ENCODE measurements around the gene ITGB5. TPM values are rescaled to one million over a fixed set of nuclear protein-coding genes. Genes with fewer than 3 reads are reported as not detected.

ITGB5 gene
- total and polyA plus RNA-seq, 2 donors, result 9.6 to 16.9 TPM

GRCh38 chr3:124903896-124904834 lies 17.0 kb upstream of the ITGB5 start:
- no peak overlapping the region for H3K27ac ChIP-seq (ENCODE audit: low read depth in 1 of 2, low read length in 1 of 2)
- no peak for DNase-seq (ENCODE audit: low read depth in 6 of 9, low spot score in 9 of 9)
- 88% methylated on average over 1 of the region's 1 CpG for WGBS
- H3K4me1 ChIP-seq (ENCODE audit: control insufficient read depth in 2 of 2, insufficient read depth in 2 of 2, low read length in 2 of 2), result no peaks in the 10 kb centered on the region
- no peaks in the 10 kb centered on the region for H3K9me3 ChIP-seq (ENCODE audit: control insufficient read depth in 2 of 2, insufficient read depth in 1 of 2, low read length in 1 of 2)
- no peak overlapping the region for H3K4me3 ChIP-seq (ENCODE audit: low read length in 2 of 2)
- peaks cover 0 to 2% of the 10 kb centered on the region in 2 donors for H3K27me3 ChIP-seq (ENCODE audit: control insufficient read depth in 2 of 2, insufficient read depth in 1 of 2, low read length in 1 of 2)
- no peaks in the 10 kb centered on the region for H3K36me3 ChIP-seq (ENCODE audit: control insufficient read depth in 2 of 2, insufficient read depth in 2 of 2, low read length in 1 of 2)

DNA sequence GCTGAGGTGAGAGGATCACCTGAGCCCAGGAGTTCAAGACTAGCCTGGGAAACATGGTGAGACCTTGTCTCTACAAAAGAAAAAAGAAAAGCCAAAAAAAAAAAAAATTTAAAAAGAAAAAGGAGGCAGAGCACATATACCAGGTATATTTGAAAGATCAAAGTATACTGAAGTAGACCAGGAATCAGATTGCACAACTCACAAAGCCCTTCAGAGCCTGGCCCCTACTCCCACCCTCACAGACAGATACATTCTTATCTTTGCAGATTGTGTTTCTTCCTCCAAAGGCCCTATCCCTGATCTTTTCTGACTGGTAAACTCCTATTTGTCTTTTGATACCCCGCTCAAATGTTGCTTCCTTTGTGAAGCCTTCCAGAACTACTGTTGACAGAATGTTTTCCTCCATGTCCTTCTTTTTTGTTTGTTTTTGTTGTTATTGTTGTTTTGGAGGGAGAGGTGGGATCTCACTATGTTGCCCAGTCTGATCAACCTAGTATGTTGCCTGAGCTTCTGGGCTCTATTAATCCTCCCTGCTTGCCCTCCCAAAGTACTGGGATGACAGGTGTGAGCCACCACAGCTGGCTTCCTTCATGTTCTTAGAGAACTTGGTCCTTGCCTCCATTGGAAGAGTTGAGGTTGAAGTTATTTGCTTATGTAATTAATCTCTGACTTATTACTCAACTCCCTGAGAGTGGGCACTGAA lies 9.8 kb upstream of the ITGB5 start:
- Histone ChIP-seq H3K9me3 (ENCODE audit: control insufficient read depth in 2 of 2, insufficient read depth in 1 of 2, low read length in 1 of 2) (no peaks in the 10 kb centered on the region), H3K36me3 (ENCODE audit: control insufficient read depth in 2 of 2, insufficient read depth in 2 of 2, low read length in 1 of 2) (no peaks in the 10 kb centered on the region), H3K4me3 (ENCODE audit: low read length in 2 of 2) (no peak overlapping the region), H3K27me3 (ENCODE audit: control insufficient read depth in 2 of 2, insufficient read depth in 1 of 2, low read length in 1 of 2) (no peaks in the 10 kb centered on the region), H3K4me1 (ENCODE audit: control insufficient read depth in 2 of 2, insufficient read depth in 2 of 2, low read length in 2 of 2) (no peaks in the 10 kb centered on the region), H3K27ac (ENCODE audit: low read depth in 1 of 2, low read length in 1 of 2) (no peak overlapping the region)
- 97% methylated on average over 1 of the region's 1 CpG for WGBS
- DNase-seq (ENCODE audit: low read depth in 6 of 9, low spot score in 9 of 9), result no peak

GRCh38 chr3:124895756-124896155 lies 8.6 kb upstream of the ITGB5 start:
- Histone ChIP-seq H3K9me3 (ENCODE audit: control insufficient read depth in 2 of 2, insufficient read depth in 1 of 2, low read length in 1 of 2) (no peaks in the 10 kb centered on the region), H3K4me3 (ENCODE audit: low read length in 2 of 2) (no peak overlapping the region), H3K27ac (ENCODE audit: low read depth in 1 of 2, low read length in 1 of 2) (peak overlapping the region in 1 of 2 donors; percentile 46), H3K36me3 (ENCODE audit: control insufficient read depth in 2 of 2, insufficient read depth in 2 of 2, low read length in 1 of 2) (no peaks in the 10 kb centered on the region), H3K4me1 (ENCODE audit: control insufficient read depth in 2 of 2, insufficient read depth in 2 of 2, low read length in 2 of 2) (no peaks in the 10 kb centered on the region), H3K27me3 (ENCODE audit: control insufficient read depth in 2 of 2, insufficient read depth in 1 of 2, low read length in 1 of 2) (peaks cover 0 to 4% of the 10 kb centered on the region in 2 donors)
- 92% methylated on average over 7 of the region's 7 CpGs for WGBS
- no peak for DNase-seq (ENCODE audit: low read depth in 6 of 9, low spot score in 9 of 9)

DNA sequence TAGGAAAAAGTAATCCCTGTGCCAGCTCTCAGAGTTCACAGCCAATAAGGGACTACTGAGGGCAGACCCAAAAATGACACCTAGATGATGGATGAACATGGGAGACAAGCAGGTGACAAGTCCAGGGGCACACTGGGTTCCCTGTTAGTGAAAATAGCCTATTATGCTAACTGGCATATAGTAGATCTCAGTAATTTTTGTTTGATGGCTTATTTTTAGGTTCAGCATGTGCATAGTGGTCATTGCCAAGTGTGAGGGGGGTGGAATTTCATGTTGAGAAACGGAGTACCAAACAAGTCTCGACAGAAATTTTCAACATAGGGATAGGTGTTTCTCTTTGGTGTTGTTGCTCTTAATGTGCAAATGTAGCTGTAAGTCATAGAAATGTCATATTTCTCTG lies 6.4 kb upstream of the ITGB5 start:
- H3K36me3 ChIP-seq (ENCODE audit: control insufficient read depth in 2 of 2, insufficient read depth in 2 of 2, low read length in 1 of 2), result no peaks in the 10 kb centered on the region
- H3K27ac ChIP-seq (ENCODE audit: low read depth in 1 of 2, low read length in 1 of 2), result peak overlapping the region in 1 of 2 donors; percentile 15
- no peak overlapping the region for H3K4me3 ChIP-seq (ENCODE audit: low read length in 2 of 2)
- no peak for DNase-seq (ENCODE audit: low read depth in 6 of 9, low spot score in 9 of 9)
- H3K9me3 ChIP-seq (ENCODE audit: control insufficient read depth in 2 of 2, insufficient read depth in 1 of 2, low read length in 1 of 2), result no peaks in the 10 kb centered on the region
- WGBS, result 95% methylated on average over 2 of the region's 2 CpGs
- H3K27me3 ChIP-seq (ENCODE audit: control insufficient read depth in 2 of 2, insufficient read depth in 1 of 2, low read length in 1 of 2), result peaks cover 3 to 23% of the 10 kb centered on the region in 2 donors
- H3K4me1 ChIP-seq (ENCODE audit: control insufficient read depth in 2 of 2, insufficient read depth in 2 of 2, low read length in 2 of 2), result no peaks in the 10 kb centered on the region

DNA sequence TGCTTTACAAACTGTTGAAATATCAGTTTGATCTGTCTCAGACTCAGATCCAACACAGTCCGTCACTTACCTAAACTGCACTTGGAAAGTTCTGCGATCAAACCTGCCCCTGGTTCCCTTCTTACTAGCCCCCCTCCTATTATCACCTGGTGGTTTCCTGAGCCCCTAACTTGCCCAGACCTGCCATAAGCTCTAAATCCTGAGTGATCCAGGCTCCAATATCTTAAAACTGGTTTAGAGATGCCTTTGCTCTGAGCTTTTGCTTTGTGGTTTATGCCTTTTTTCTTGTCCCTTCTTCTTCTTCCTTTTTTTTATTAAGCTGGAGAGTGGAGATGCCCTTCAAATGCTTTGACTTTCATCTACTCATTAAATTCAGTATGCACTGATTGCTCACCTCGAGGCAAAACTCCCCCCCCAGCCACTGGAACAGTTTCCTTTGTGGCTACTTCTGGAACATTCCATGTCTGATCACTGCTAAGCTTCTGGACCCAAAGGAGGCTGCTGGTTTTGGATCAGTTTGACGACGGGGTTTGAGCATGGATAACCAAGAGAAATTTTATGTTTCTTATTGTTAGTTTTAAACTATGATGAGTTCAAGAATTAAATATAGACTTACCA lies 3.5 kb upstream of the ITGB5 start:
- no peak for DNase-seq (ENCODE audit: low read depth in 6 of 9, low spot score in 9 of 9)
- Histone ChIP-seq H3K27me3 (ENCODE audit: control insufficient read depth in 2 of 2, insufficient read depth in 1 of 2, low read length in 1 of 2) (peaks cover 27 to 50% of the 10 kb centered on the region in 2 donors), H3K4me3 (ENCODE audit: low read length in 2 of 2) (no peak overlapping the region), H3K4me1 (ENCODE audit: control insufficient read depth in 2 of 2, insufficient read depth in 2 of 2, low read length in 2 of 2) (peaks cover 7% of the 10 kb centered on the region in 2 donors), H3K27ac (ENCODE audit: low read depth in 1 of 2, low read length in 1 of 2) (peak overlapping the region; percentile 52 to 57), H3K36me3 (ENCODE audit: control insufficient read depth in 2 of 2, insufficient read depth in 2 of 2, low read length in 1 of 2) (no peaks in the 10 kb centered on the region), H3K9me3 (ENCODE audit: control insufficient read depth in 2 of 2, insufficient read depth in 1 of 2, low read length in 1 of 2) (no peaks in the 10 kb centered on the region)
- 83% methylated on average over 5 of the region's 5 CpGs for WGBS

DNA sequence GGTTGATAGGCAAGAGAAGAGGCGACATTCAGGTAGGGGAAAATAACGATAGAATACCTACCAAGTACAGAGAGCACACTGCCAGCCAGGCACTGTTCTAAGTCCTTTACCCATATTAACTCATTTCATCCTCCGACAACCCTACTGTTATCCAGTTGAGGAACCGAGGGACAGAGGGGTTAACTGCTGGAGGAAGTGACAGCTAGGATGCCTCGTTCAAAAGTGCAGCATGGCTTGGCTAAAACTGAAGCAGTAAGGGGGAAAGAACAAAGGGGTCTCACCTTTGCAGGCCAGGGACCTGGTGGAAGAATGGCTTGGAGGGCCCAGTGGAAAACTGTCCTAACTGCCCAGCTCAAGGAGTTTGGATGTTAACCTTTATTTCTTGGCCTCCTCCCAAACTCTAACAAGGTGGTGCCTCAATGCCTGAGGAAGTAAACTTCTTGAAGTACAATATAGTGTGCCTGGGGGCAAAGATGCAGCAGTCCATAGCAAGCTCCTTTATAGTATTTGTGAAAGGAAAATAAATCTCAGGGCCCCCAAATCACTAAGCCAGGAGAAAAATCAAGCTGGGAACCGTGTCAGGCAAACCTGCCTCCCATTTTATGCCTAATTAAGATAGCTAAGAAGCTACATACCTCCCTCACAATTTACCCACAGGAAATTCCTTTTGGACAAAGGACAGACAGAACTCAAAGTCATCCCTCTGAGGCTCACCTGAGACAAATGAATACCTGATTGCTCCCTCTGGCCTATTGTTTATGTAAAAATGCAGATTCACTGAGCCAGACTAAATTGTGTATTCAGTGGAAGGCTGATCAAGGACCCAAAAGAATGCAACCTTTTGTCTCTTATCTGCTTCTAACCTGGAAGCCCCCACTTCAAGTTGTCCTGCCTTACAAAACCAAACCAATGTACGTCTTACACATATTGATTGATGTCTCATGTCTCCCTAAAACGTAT lies 1.6 kb upstream of the ITGB5 start:
- H3K4me1 ChIP-seq (ENCODE audit: control insufficient read depth in 2 of 2, insufficient read depth in 2 of 2, low read length in 2 of 2), result peaks cover 7% of the 10 kb centered on the region in 2 donors
- 74% methylated on average over 8 of the region's 8 CpGs for whole genome bisulfite sequencing
- no peak overlapping the region for H3K4me3 ChIP-seq (ENCODE audit: low read length in 2 of 2)
- no peak for DNase-seq (ENCODE audit: low read depth in 6 of 9, low spot score in 9 of 9)
- no peaks in the 10 kb centered on the region for H3K9me3 ChIP-seq (ENCODE audit: control insufficient read depth in 2 of 2, insufficient read depth in 1 of 2, low read length in 1 of 2)
- peaks cover 30 to 69% of the 10 kb centered on the region in 2 donors for H3K27me3 ChIP-seq (ENCODE audit: control insufficient read depth in 2 of 2, insufficient read depth in 1 of 2, low read length in 1 of 2)
- H3K27ac ChIP-seq (ENCODE audit: low read depth in 1 of 2, low read length in 1 of 2), result no peak overlapping the region
- H3K36me3 ChIP-seq (ENCODE audit: control insufficient read depth in 2 of 2, insufficient read depth in 2 of 2, low read length in 1 of 2), result no peaks in the 10 kb centered on the region

- H3K36me3 ChIP-seq (ENCODE audit: control insufficient read depth in 2 of 2, insufficient read depth in 2 of 2, low read length in 1 of 2), result no peaks in the 10 kb centered on the region
- no peak overlapping the region for H3K4me3 ChIP-seq (ENCODE audit: low read length in 2 of 2)
- no peak overlapping the region for H3K27ac ChIP-seq (ENCODE audit: low read depth in 1 of 2, low read length in 1 of 2)
- H3K4me1 ChIP-seq (ENCODE audit: control insufficient read depth in 2 of 2, insufficient read depth in 2 of 2, low read length in 2 of 2), result peaks cover 7% of the 10 kb centered on the region in 2 donors
- no peak for DNase-seq (ENCODE audit: low read depth in 6 of 9, low spot score in 9 of 9)
- H3K27me3 ChIP-seq (ENCODE audit: control insufficient read depth in 2 of 2, insufficient read depth in 1 of 2, low read length in 1 of 2), result peaks cover 33 to 77% of the 10 kb centered on the region in 2 donors
- no peaks in the 10 kb centered on the region for H3K9me3 ChIP-seq (ENCODE audit: control insufficient read depth in 2 of 2, insufficient read depth in 1 of 2, low read length in 1 of 2)
- 91% methylated on average over 11 of the region's 11 CpGs for WGBS
These were observed 750 bp upstream of the ITGB5 start for GRCh38 chr3:124887932-124888298.

GRCh38 chr3:124886168-124887056 lies 753 bp downstream of the ITGB5 start:
- Histone ChIP-seq H3K4me3 (ENCODE audit: low read length in 2 of 2) (peak overlapping the region; percentile 5 to 53), H3K27ac (ENCODE audit: low read depth in 1 of 2, low read length in 1 of 2) (peak overlapping the region in 1 of 2 donors; percentile 52), H3K27me3 (ENCODE audit: control insufficient read depth in 2 of 2, insufficient read depth in 1 of 2, low read length in 1 of 2) (peaks cover 36 to 83% of the 10 kb centered on the region in 2 donors), H3K9me3 (ENCODE audit: control insufficient read depth in 2 of 2, insufficient read depth in 1 of 2, low read length in 1 of 2) (no peaks in the 10 kb centered on the region), H3K4me1 (ENCODE audit: control insufficient read depth in 2 of 2, insufficient read depth in 2 of 2, low read length in 2 of 2) (peaks cover 7% of the 10 kb centered on the region in 2 donors), H3K36me3 (ENCODE audit: control insufficient read depth in 2 of 2, insufficient read depth in 2 of 2, low read length in 1 of 2) (no peaks in the 10 kb centered on the region)
- WGBS, result 2% methylated on average over 87 of the region's 87 CpGs
- peak in 1 of 9 donors; percentile 8 for DNase-seq (ENCODE audit: low read depth in 6 of 9, low spot score in 9 of 9)

All from thymus (tissue), 11 donors.